Measurements from ENCODE around the gene MOV10.
A peak's percentile ranks its signal among the peaks of the same experiment; 100 is the strongest.

The MOV10 gene

DNA sequence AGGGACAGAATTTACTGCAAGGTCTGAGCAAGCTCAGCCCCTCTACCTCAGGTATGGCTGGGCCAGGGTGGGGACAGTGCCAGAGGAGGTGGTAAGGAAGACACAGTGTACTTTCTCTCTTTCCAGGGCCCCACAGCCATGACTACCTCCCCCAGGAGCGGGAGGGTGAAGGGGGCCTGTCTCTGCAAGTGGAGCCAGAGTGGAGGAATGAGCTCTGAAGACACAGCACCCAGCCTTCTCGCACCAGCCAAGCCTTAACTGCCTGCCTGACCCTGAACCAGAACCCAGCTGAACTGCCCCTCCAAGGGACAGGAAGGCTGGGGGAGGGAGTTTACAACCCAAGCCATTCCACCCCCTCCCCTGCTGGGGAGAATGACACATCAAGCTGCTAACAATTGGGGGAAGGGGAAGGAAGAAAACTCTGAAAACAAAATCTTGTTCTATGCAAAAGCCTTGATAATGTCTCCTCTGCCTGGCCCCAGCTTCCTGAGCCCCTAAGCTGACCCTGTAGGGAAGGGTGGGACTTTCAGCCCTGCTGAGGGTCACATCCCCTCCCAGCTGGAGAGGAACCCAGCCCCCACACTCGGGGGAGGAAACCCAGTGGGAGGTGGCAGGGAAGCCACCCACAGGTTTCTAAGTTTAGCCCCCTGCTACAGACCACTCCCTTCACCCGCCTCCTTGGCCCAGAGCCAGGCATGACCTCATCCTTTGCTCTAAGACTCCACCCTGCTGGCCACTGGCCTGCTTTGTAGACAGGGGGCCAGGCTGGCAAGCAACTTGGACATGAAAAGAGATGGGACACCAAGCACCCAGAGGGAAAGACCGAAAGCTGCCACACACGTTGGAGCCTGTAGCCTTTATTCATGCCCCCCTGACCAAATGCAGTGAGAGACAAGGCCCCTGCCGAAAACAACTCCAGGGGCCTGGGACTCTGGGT is 26.1 kb downstream of the MOV10 start:
- H3K9ac ChIP-seq (ENCODE audit: low read depth, low read length), result no peak overlapping the region
- 28% methylated on average over 7 of the region's 7 CpGs for WGBS
- H3K9me3 ChIP-seq (ENCODE audit: insufficient read depth, low read depth, low read length), result no peaks in the 10 kb centered on the region
- 0 out of 2 replicates have a peak overlapping the region, but pooled peaks have one; percentile 12 for H3K4me3 ChIP-seq (ENCODE audit: low read length)
- peak overlapping the region; percentile 65; the same call in 1 of the 2 replicates for H3K27ac ChIP-seq (ENCODE audit: low read depth, low read length)
- peaks cover 43% of the 10 kb centered on the region for H3K4me1 ChIP-seq (ENCODE audit: insufficient read depth, low read length)
- H3K27me3 ChIP-seq (ENCODE audit: insufficient read depth, low read length), result peaks cover 3% of the 10 kb centered on the region; the same call in 1 of the 2 replicates
- H3K36me3 ChIP-seq (ENCODE audit: insufficient read depth, low read length), result peaks cover 48% of the 10 kb centered on the region

DNA sequence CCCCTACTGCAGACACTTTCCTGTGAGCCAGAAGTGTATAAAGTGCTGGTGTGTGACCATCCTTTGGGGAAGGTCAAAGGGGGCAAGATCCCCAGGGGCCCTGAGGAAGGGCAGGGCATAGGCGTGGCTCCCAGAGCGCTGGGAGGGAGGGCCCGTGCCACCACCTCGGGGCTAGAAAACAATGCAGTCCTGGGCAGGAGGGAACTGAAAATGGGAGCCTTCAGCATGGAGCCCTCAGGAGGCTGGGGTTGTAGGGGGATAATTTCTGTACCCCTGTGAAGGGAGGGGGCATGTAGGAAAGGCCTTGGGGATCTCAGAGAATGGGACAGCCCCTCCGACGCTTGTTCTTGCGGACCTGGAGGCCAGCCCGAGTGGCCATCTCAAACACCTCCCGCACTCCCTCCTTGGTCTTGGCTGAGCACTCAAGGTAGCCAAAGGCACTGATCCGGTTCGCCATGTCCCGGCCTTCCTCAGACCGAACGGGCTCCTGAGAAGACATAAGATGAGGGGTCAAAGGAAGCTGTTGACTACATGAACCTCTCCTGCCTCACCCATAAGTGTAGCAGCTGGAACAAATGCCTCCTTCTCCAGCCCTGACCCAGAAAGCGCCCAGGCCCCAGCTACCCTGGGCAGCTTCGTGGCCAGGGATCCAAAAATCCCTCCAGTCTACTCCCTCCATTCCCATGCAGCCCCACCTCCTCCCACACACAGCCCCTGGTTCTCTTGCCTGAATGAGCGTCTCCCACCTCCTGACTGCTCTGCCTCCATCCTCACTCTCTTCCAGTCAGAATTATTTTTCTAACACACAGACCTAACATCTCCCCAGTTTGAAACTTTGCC is 27.0 kb downstream of the MOV10 start:
- Histone ChIP-seq H3K4me3 (ENCODE audit: low read length) (no peak overlapping the region), H3K9me3 (ENCODE audit: insufficient read depth, low read depth, low read length) (no peaks in the 10 kb centered on the region), H3K36me3 (ENCODE audit: insufficient read depth, low read length) (peaks cover 41% of the 10 kb centered on the region), H3K9ac (ENCODE audit: low read depth, low read length) (no peak overlapping the region), H3K27me3 (ENCODE audit: insufficient read depth, low read length) (peaks cover 5% of the 10 kb centered on the region; the same call in 1 of the 2 replicates), H3K27ac (ENCODE audit: low read depth, low read length) (peak overlapping the region; percentile 7; the same call in 1 of the 2 replicates), H3K4me1 (ENCODE audit: insufficient read depth, low read length) (peaks cover 48% of the 10 kb centered on the region)
- 77% methylated on average over 17 of the region's 17 CpGs for WGBS

DNA sequence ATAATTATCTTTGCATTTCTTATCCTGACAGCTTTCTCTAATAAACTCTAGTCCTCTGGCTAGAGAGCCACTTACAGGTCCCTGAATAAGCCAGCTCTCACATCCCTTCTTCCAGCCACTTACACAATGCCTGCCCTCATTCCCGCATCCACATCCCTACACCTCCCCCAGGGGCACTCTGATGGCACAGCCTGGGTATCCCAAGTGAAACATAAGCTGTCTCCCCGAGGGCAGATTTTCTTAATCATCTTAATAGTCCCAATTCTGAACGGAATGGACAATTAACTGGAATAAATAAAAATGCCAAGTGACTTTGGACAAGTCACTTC is 27.6 kb downstream of the MOV10 start:
- Histone ChIP-seq H3K9ac (ENCODE audit: low read depth, low read length) (no peak overlapping the region), H3K27ac (ENCODE audit: low read depth, low read length) (no peak overlapping the region), H3K9me3 (ENCODE audit: insufficient read depth, low read depth, low read length) (no peaks in the 10 kb centered on the region), H3K27me3 (ENCODE audit: insufficient read depth, low read length) (peaks cover 5% of the 10 kb centered on the region; the same call in 1 of the 2 replicates), H3K36me3 (ENCODE audit: insufficient read depth, low read length) (peaks cover 36% of the 10 kb centered on the region), H3K4me3 (ENCODE audit: low read length) (no peak overlapping the region), H3K4me1 (ENCODE audit: insufficient read depth, low read length) (peaks cover 48% of the 10 kb centered on the region)
- 87% methylated on average over 3 of the region's 3 CpGs for WGBS

DNA sequence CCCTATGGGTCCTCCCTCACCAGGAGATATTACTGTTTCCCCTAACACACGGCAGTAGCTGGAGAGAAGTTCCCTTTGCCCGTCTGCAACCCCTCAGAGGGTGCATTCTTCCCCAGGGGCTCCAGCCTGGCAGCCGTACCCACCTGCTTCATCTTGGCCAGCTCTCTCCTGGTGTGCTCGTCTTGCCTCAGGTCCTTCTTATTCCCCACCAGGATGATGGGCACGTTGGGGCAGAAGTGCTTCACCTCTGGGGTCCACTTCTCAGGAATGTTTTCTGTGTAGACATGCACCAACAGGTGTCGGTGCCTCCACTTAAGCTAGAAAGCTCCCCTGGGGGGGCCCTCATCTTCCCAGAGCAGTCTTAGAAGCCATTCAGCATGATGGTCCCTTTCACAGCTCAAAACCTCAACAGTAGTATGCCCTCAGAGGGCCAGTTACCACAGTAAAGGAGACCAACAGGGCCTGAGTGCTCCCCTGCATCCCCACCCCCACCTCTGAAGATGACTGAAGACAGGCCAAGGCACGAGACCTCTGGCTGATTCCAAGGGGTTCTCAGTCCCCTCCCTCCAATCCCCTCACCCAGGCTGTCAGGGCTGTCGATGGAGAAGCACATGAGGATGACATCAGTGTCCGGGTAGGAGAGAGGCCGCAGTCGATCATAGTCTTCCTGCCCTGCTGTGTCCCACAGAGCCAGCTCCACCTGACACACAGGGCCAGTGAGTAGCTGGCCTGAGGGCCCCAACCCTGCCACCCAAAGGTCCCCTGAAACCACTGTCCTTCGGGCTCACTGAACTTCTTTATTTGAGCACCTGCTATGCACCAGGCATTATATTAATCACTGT is 28.2 kb downstream of the MOV10 start:
- peaks cover 7% of the 10 kb centered on the region for H3K27me3 ChIP-seq (ENCODE audit: insufficient read depth, low read length)
- H3K4me3 ChIP-seq (ENCODE audit: low read length), result no peak overlapping the region
- H3K9me3 ChIP-seq (ENCODE audit: insufficient read depth, low read depth, low read length), result no peaks in the 10 kb centered on the region
- H3K9ac ChIP-seq (ENCODE audit: low read depth, low read length), result no peak overlapping the region
- peaks cover 35% of the 10 kb centered on the region for H3K36me3 ChIP-seq (ENCODE audit: insufficient read depth, low read length)
- no peak overlapping the region for H3K27ac ChIP-seq (ENCODE audit: low read depth, low read length)
- WGBS, result 88% methylated on average over 12 of the region's 12 CpGs
- H3K4me1 ChIP-seq (ENCODE audit: insufficient read depth, low read length), result peaks cover 51% of the 10 kb centered on the region

DNA sequence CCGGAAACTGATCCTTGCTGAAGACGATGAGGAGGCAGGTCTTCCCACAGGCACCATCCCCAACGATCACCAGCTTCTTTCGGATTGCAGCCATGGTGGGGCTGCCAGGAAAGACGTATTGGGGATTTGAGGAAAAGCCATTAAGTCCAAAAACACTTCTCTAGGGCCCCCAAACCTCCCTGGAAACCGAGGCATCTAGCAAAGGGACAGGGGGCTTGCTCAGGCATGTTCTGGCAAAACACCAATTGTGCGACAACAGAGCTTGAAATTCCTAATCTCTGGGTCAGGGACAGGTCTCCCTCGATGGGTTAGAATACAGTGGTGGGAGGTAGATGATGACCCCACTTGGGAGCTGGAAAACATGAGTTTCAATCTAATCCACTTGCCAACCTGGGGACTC is 29.2 kb downstream of the MOV10 start:
- peaks cover 51% of the 10 kb centered on the region for H3K4me1 ChIP-seq (ENCODE audit: insufficient read depth, low read length)
- peaks cover 15% of the 10 kb centered on the region for H3K27me3 ChIP-seq (ENCODE audit: insufficient read depth, low read length)
- H3K9me3 ChIP-seq (ENCODE audit: insufficient read depth, low read depth, low read length), result no peaks in the 10 kb centered on the region
- peaks cover 27% of the 10 kb centered on the region for H3K36me3 ChIP-seq (ENCODE audit: insufficient read depth, low read length)
- H3K27ac ChIP-seq (ENCODE audit: low read depth, low read length), result no peak overlapping the region
- no peak overlapping the region for H3K4me3 ChIP-seq (ENCODE audit: low read length)
- WGBS, result 85% methylated on average over 8 of the region's 8 CpGs
- no peak overlapping the region for H3K9ac ChIP-seq (ENCODE audit: low read depth, low read length)

DNA sequence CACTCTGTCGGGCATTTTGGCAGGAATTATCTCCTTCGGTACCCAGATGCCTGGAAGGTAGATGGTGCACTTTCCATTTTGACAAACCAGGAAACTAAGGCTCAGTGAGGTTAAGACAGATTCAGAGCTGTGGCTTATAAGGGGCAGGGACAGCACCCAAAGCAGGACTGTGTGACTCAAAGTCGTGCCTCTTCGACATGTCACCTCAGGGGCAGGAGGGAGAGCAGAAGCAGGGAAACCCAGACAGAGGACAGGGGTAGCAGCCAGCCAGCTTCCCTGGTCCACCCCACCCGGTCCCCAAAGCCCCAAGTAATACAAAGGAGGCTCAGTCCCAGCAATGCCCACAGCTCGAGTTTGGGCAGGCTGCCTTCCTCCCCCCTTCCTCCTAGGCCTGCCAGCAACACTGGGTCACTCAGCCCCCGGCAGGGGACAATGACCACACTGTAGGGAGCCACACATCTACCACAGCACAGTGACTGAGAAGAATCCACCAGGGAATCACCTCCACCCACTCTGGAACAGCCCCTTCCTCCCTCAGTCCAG is 30.0 kb downstream of the MOV10 start:
- H3K9ac ChIP-seq (ENCODE audit: low read depth, low read length), result peak overlapping the region; percentile 16; the same call in 1 of the 2 replicates
- peaks cover 46% of the 10 kb centered on the region for H3K4me1 ChIP-seq (ENCODE audit: insufficient read depth, low read length)
- H3K27me3 ChIP-seq (ENCODE audit: insufficient read depth, low read length), result peaks cover 15% of the 10 kb centered on the region
- H3K4me3 ChIP-seq (ENCODE audit: low read length), result peak overlapping the region; percentile 76
- 53% methylated on average over 7 of the region's 7 CpGs for WGBS
- H3K36me3 ChIP-seq (ENCODE audit: insufficient read depth, low read length), result peaks cover 23% of the 10 kb centered on the region
- no peaks in the 10 kb centered on the region for H3K9me3 ChIP-seq (ENCODE audit: insufficient read depth, low read depth, low read length)
- H3K27ac ChIP-seq (ENCODE audit: low read depth, low read length), result no peak overlapping the region

DNA sequence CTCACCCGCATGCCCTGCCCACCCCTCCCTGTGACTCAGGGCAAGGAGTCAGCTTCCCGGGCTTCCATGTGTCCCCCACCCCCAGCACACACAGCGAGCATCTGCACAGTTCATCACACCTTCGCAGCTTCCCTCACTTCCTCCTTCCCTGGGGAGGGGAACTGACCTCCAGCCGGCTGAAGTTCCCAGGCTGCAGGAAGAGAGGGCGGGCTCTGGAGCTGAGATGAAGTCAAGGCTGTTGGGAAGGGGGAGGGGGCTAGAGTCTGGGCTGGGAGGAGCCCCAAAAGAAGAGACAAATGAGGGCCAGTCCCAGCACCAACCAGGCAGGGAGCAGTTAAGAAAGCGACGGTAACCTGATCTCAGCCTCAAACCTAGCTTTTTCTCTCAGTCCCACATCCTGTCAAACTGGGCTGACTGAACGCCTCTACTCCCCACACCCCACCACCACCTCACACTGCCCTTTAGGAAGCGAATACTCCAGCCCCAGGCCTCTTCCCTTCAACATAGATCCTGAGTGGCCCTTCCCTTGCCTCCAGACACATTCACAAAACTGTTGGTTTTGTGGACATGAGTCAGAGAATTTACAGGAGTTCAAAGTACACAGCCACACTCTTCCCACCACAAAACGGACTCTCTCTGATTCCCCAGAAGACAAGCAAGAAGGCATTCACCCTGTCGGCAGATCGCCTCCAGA is 30.6 kb downstream of the MOV10 start:
- Histone ChIP-seq H3K9me3 (ENCODE audit: insufficient read depth, low read depth, low read length) (no peaks in the 10 kb centered on the region), H3K36me3 (ENCODE audit: insufficient read depth, low read length) (peaks cover 17% of the 10 kb centered on the region), H3K27ac (ENCODE audit: low read depth, low read length) (peak overlapping the region; percentile 54; the same call in 1 of the 2 replicates), H3K27me3 (ENCODE audit: insufficient read depth, low read length) (peaks cover 12% of the 10 kb centered on the region), H3K4me3 (ENCODE audit: low read length) (peak overlapping the region; percentile 76), H3K9ac (ENCODE audit: low read depth, low read length) (peak overlapping the region; percentile 16; the same call in 1 of the 2 replicates), H3K4me1 (ENCODE audit: insufficient read depth, low read length) (peaks cover 40% of the 10 kb centered on the region)
- WGBS, result 6% methylated on average over 13 of the region's 13 CpGs

DNA sequence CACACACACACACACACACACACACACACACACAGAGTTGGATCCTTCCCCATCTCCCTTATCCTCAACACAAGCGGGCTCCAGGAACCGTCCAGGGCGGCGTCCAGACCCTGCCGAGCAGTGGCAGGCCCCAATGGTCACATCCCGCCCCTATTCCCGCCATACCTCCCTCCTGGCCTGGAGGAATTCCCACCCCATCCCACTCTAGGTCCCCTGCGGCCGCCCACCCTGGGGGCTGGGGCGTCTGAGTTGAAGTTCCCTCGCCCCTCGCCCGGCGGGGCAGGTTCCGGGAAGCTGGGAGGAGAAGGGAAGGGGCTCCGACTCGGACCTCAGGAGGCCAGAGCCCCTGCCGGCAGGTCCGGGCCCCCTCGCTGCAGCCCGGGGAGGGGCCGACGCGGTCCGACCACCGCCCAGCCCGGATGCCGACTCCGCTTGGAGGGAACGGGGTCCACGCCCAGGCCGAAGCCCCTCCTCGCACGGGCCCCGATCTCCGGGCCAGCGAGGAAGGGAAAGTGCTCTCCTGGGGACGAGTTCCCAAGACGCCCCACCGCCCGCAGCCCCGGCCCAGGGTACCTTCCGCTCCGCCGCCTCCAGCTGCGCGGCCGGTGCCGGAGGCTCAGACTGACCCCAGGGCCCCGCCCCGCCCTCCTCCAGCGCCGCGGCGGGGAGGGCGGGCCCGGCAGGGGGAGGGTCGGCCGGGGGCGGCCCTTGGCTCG is 32.2 kb downstream of the MOV10 start, which contains the start of gene RHOC:
Gene RHOC, minus strand, starts transcription at position 623 of the 716 bp plus-strand sequence. CDS start 3,328 bp downstream, outside the sequence.
- H3K9ac ChIP-seq (ENCODE audit: low read depth, low read length), result peak within 1 kb of the TSS; percentile 59
- under 1% methylated on average over 61 of the region's 61 CpGs for WGBS
- peak within 1 kb of the TSS; percentile 76 for H3K4me3 ChIP-seq (ENCODE audit: low read length)
- peaks cover 29% of the 10 kb centered on the region for H3K4me1 ChIP-seq (ENCODE audit: insufficient read depth, low read length)
- H3K27ac ChIP-seq (ENCODE audit: low read depth, low read length), result peak within 1 kb of the TSS; percentile 51
- H3K27me3 ChIP-seq (ENCODE audit: insufficient read depth, low read length), result peaks cover 12% of the 10 kb centered on the region
- peaks cover 11% of the 10 kb centered on the region; the same call in 1 of the 2 replicates for H3K36me3 ChIP-seq (ENCODE audit: insufficient read depth, low read length)
- no peaks in the 10 kb centered on the region for H3K9me3 ChIP-seq (ENCODE audit: insufficient read depth, low read depth, low read length)

DNA sequence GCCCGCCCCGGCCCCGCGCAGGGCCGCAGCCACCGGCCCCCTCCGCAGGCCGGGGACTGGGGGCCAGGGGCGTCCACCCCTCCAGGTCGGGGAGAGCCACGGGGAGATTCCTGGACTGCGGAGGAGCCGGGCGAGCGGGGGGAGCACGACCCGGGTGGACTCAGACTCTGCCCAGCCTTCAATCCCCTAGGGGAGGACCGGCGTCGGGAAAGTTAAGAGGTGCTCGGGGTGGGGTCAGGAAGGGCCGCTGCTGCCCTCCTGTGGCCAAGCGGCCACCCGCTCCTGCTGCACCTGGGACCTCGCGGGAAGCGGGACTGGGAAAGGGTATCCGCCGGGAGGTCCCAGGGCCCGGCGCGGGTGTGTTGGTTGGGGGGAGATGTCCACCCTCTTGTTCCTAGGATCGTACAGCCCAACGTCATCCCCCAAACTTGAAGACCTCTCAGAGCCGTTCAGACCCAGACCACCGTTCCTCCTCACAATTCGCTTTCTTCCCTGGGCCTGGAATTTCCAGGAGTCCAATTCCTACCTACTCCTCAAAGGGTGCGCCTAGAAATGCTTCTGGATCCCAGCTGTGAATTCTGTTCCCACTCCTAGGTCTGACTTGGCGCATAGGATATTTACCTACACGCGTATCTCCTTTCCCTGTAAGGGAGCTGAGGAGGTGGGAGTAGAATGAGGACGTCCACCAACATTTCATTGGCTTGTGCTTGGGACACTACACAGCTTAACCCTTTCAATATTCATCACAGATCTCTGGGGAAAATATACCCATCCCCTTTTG is 33.0 kb downstream of the MOV10 start:
- H3K27ac ChIP-seq (ENCODE audit: low read depth, low read length), result peak overlapping the region; percentile 50; the same call in 1 of the 2 replicates
- peaks cover 31% of the 10 kb centered on the region for H3K4me1 ChIP-seq (ENCODE audit: insufficient read depth, low read length)
- no peaks in the 10 kb centered on the region for H3K9me3 ChIP-seq (ENCODE audit: insufficient read depth, low read depth, low read length)
- peak overlapping the region; percentile 59 for H3K9ac ChIP-seq (ENCODE audit: low read depth, low read length)
- H3K27me3 ChIP-seq (ENCODE audit: insufficient read depth, low read length), result peaks cover 12% of the 10 kb centered on the region
- WGBS, result 3% methylated on average over 39 of the region's 42 CpGs
- peak overlapping the region; percentile 76 for H3K4me3 ChIP-seq (ENCODE audit: low read length)
- H3K36me3 ChIP-seq (ENCODE audit: insufficient read depth, low read length), result peaks cover 9% of the 10 kb centered on the region; the same call in 1 of the 2 replicates
